Midbrain (tissue), 1 donor: ENCODE data around the gene EP300.
"Not testable (repeated sequence)": the region's sequence is repeated elsewhere in the genome, so short reads cannot be mapped to it uniquely, and the experiment has no call there.

Source experiments
- DNase-seq: peaks from one replicate; lab custom pipeline; 2025; lab: John Stamatoyannopoulos, UW

EP300 gene

DNA sequence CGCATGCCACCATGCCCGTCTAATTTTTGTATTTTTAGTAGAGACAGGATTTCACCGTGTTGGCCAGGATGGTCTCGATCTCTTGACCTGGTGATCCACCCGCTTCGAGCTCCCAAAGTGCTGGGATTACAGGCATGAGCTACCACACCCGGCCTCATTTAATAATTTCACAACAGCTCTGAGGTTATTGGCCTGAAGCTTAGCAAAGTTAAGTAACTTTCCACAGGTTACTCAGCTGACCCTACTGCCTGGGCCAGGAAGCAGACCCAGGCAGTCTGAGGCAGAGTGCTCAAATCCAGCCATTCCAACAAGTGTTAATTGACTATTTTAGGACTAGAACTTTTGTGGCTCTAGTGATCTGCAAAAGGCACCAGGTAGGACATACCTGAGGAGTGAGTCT is 60.5 kb downstream of the EP300 start:
- DNase-seq = no peak

DNA sequence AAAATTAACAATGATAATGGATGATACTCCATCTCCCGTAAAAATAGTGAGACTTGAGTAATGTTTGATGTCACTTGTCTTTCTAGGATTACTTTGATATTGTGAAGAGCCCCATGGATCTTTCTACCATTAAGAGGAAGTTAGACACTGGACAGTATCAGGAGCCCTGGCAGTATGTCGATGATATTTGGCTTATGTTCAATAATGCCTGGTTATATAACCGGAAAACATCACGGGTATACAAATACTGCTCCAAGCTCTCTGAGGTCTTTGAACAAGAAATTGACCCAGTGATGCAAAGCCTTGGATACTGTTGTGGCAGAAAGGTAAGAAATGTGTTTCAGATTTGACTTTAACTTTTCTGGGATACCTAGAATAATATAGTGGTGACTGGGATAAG is 64.7 kb downstream of the EP300 start:
- no peak for DNase-seq

DNA sequence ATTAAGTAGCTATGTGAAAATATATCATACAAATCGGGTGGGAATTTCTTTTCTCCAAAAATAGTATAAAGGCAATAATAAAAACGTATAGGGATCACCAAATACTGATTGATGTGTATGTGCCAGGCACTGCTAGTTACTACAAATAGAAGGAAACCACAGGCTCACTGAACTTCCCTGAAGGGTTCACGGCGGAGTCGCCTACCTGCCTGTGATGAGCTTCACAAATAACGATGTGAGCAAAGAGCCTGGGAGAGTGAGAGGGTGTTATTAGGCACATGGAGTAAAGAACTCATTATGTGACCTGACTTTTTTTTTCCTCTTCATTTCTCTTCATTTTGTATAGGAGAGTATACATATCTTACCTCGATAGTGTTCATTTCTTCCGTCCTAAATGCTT is 76.8 kb downstream of the EP300 start:
- no peak for DNase-seq

DNA sequence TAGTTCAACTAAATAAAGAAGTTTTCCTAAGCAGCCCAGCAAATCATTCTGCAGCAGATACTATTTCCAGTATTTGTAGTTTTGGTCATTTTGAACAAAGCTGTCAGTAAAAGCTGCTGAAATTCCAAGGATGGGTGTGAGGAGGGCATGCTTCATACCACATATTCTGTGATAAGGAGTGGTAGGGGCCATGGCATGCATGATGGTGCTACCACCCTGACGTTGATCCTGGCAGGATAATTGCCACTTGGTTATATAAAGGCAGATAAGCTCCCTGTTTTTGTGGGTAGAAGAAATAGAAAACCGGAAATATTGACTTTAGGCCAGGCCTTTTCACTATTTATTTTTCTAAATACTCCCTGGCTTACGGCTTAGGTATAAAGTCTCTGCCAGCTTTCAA is 79.6 kb downstream of the EP300 start:
- DNase-seq = no peak

DNA sequence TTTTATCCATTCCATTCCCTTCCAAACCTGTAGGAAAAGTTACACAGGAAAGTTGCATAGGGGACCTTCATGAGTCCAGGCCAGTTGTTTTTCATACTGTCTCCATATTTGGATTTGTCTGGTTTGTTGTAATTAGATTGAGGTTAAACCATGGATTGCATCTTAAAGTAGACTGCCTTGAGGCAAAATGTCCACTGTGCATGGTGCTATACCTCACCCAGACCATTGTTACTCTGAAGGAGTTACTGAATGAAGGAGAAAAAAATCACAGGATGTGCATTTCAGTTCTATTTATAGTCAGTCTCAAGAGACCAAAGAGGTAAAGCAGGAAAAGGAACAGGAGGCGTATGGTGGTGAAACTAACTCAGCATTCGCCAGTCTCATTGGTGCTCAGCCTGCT is 83.2 kb downstream of the EP300 start:
- no peak for DNase-seq

DNA sequence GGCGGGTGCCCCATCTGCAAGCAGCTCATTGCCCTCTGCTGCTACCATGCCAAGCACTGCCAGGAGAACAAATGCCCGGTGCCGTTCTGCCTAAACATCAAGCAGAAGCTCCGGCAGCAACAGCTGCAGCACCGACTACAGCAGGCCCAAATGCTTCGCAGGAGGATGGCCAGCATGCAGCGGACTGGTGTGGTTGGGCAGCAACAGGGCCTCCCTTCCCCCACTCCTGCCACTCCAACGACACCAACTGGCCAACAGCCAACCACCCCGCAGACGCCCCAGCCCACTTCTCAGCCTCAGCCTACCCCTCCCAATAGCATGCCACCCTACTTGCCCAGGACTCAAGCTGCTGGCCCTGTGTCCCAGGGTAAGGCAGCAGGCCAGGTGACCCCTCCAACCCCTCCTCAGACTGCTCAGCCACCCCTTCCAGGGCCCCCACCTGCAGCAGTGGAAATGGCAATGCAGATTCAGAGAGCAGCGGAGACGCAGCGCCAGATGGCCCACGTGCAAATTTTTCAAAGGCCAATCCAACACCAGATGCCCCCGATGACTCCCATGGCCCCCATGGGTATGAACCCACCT is 84.7 kb downstream of the EP300 start:
- no peak for DNase-seq

DNA sequence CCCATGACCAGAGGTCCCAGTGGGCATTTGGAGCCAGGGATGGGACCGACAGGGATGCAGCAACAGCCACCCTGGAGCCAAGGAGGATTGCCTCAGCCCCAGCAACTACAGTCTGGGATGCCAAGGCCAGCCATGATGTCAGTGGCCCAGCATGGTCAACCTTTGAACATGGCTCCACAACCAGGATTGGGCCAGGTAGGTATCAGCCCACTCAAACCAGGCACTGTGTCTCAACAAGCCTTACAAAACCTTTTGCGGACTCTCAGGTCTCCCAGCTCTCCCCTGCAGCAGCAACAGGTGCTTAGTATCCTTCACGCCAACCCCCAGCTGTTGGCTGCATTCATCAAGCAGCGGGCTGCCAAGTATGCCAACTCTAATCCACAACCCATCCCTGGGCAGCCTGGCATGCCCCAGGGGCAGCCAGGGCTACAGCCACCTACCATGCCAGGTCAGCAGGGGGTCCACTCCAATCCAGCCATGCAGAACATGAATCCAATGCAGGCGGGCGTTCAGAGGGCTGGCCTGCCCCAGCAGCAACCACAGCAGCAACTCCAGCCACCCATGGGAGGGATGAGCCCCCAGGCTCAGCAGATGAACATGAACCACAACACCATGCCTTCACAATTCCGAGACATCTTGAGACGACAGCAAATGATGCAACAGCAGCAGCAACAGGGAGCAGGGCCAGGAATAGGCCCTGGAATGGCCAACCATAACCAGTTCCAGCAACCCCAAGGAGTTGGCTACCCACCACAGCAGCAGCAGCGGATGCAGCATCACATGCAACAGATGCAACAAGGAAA is 85.4 kb downstream of the EP300 start:
- DNase-seq = no peak

DNA sequence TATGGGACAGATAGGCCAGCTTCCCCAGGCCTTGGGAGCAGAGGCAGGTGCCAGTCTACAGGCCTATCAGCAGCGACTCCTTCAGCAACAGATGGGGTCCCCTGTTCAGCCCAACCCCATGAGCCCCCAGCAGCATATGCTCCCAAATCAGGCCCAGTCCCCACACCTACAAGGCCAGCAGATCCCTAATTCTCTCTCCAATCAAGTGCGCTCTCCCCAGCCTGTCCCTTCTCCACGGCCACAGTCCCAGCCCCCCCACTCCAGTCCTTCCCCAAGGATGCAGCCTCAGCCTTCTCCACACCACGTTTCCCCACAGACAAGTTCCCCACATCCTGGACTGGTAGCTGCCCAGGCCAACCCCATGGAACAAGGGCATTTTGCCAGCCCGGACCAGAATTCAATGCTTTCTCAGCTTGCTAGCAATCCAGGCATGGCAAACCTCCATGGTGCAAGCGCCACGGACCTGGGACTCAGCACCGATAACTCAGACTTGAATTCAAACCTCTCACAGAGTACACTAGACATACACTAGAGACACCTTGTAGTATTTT is 86.1 kb downstream of the EP300 start:
- peak; percentile 61 for DNase-seq

DNA sequence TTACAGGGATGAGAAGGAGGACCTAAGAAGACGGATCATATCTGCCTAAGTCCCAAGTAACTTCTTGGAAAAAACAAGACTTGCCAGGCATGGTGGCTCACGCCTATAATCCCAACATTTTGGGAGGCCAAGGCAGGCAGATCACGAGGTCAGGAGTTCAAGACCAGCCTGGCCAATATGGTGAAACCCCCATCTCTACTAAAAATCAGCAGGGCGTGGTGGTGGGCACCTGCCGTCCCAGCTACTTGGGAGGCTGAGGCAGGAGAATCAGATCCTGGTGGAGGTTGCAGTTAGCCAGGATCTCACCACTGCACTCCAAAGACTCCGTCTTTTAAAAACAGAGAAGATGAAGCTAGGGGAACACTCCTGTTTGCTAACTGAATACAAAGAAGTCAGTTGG is 88.0 kb downstream of the EP300 start:
- not testable (repeated sequence) for DNase-seq

DNA sequence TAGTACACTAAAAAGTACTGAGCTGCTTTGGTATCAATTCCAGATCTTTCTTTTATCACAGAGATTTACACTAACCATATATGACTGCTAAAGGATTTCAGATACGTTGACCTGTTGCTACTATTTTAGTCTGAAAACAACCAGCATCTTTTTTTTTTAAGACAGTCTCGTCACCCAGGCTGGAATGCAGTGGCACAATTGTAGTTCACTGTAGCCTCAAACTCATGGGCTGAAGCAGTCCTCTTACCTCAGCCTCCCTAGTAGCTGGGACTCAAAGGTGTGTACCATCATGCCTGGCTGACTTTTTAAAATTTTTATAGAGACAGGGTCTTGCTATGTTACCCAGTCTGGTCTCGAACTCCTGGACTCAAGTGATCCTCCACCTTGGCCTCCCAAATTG is 88.5 kb downstream of the EP300 start:
- DNase-seq = no peak

DNA sequence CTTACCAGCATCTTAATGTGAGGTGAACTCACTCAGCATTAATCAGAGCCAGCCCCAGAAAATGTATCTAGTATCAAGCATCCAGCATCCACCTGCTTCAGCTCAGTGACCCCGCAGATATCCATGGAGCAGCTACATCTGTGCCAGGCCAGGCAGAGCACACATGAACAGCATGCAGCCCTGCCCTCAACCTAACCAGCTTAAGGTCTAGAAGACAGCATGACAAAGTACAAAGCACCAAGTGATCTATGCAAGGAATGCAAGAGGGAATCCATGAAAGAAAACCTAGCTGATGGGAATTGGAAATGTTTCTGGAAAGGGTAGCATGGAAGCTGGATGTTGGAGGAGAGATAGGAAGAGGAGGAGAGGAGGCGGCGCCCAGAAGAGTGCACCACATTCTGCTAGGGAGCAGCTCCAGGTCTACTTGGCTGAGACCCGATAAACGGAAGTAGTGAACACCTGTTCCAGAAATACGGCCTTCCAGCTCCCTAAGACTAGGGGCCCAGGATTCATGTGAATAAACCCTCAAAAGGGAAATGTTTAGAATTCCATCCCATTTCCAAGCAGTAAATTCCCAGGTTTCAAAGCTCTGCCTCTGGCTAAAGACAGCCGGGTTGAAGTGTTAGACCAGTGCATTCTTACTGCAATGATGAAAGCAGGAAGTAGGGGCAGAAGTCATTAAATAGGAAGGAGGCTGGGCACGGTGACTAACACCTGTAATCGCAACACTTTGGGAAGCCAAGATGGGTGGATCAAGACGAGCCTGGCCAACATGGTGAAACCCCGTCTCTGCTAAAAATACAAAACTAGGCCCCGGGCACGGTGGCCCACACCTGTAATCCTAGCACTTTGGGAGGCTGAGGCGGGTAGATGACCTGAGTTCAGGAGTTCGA is 89.2 kb downstream of the EP300 start:
- no peak for DNase-seq

DNA sequence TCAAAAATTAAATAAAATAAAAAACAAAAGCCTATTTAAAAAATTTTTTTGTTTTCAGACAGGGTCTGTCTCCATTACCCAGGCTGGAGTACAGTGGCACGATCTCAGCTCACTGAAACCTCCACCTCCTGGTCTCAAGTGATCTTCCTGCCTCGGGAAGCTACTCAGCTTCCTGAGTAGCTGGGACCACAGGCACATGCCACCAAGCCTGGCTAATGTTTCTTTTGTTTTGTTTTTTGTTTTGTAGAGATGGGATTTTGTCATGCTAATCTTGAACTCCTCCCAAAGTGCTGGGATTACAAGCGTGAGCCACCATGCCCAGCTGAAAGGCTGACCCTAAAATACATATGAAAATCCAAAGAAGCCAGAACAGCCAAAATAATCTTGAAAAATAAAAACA is 92.3 kb downstream of the EP300 start:
- DNase-seq = no peak

DNA sequence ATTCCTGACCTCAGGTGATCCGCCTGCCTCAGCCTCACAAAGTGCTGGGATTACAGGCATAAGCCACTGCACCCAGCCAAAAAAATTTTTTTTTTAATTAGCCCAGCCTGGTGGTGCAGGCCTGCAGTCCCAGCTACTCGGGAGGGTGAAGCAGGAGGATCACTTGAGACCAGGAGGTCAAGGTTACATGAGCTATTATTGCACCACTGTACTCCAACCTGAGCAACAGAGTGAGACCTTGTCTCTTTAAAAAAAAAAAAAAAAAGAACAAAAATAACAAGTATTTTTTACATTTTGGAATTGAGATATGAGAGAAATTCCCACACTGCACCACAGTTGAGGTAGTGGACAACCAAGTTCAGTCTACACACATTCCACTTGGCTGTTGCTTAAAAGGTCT is 99.1 kb downstream of the EP300 start:
- no peak for DNase-seq

DNA sequence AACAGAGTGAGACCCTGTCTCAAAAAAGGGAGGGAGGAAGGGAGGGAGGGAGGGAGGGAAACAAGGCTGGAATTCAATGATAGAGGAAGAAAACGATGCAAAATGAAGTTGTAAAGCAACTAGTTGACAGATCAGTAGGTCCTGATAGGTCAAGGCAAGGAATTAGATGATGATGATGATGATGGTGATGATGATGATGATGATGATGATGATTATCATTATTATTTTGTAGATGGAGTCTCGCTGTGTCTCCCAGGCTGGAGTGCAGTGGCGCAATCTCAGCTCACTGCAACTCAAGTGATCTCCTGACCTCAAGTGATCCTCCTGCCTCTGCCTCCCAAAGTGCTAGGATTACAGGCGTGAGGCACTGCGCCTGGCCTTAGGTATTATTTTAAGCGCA is 101.4 kb downstream of the EP300 start:
- no peak for DNase-seq

DNA sequence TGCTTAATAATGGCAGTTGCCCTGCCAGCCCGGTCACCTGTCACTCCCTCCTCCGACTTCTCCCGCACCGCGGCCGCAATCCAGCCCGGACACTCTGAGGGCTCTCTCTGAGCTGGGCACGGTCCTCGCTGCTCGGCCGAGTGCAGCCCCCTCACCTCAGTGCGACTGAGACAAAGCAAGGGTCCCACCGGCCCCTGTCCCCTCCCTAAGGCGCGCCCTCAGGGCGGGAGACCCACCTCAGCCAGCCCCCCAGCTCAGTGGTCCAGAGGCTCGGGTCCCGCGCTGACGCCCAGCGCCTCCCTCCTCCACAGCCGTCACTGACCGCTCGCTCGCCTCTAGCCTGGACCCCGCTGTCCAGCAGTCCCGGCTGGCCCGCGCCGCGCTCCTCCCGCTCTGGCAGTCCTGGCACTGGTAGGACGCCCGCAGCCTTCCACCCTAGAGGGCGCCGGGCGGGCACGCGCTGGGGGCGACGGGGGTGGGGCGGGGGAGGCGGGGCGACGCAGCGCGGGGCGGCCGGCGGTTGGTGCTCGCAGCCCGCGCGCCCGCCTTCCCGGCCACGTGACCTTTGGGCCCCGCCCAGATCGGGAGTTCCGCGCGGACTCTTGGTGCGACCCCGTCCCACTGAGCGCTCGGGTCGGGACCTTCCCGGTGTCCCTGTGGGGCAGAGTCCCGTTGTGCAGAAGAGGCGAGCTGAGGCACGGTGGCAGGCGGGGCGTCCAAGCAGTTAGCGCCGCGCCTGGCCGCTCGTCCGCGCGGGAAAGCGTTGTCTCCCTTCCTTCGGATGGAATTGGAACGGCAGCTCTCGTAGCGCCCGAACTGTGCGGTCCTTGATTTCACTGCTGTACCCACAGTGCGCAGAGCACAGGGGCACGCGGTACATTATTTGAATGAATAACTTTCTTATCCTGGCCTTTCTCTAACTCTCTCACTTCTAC is 104.9 kb downstream of the EP300 start:
- peak; percentile 85 for DNase-seq

DNA sequence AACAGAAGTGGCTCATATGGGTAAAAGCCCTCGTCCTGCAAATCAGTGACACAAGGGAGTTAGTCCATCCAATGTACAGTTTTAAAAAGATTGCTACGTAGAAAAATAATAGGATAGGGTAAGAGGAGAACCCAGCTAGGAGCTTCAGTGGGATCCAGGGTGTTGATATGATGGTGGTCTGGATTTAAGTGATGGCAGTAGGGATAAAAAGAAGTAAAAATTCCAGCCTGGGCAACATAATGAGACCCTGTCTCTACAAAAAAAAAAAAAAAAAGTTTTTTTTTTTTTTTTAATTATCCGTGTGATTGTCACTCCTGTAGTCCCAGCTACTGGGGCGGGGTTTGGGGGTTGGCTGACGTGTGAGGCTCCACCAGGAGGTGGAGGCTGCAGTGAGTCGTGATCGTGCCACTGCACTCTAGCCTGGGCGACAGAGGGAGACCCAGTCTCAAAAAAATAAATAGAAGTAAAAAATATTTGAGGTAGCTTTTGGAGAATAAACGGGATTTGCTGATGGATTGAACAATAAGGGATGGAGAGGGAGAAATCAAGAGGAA is 105.7 kb downstream of the EP300 start:
- DNase-seq = no peak

DNA sequence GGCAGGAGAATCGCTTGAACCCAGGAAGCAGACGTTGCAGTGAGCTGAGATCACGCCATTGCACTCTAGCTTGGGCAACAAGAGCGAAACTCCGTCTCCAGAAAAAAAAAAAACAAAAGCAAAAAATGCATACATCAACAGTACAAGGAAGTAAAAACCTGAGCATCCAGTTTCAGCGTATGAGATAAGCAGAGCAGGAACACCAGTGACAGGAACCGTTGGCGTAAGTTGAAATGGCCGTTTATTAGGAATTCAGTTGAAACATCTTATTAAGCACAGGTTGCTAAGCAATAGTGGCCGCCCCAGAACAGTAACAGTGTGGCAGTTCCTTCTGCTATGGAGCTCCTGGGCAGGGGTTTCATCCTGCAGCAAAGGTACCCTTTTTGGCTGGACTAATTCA is 108.7 kb downstream of the EP300 start:
- no peak for DNase-seq

DNA sequence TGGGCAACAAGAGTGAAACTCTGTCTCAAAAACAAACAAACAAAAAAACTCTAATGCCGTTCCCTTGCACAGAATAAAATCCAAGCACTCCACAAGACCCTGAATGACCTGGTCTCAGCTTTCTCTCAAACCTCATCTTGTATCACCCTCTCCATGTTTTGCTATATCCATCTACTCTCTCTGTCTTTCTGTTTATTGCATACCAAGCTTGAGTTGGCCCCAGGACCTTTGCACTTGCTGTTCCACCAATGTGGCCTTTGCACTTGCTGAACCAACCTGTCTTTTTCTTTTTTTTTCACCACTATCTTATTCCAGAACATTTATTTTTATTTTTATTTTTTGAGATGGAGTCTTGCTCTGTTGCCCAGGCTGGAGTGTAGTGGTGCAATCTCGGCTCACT is 110.7 kb downstream of the EP300 start:
- DNase-seq = no peak

DNA sequence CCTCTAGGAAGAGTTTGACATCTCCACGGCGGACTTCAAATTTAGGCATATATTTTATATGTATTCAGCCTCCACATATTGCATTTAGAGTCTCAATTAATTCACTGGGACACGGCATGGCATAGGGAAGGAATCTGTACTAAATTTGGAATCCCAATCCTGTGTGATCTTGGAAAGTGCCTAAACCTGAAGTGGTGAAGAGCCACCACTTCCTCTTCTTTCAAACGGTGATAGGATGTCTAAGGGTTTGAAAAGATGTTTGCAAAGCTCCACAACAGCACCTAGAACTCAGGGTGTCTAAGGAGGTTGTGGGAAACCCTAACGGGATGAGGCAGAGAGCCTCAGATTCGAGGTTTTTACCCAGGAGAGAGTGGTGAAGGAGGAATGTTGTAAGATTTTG is 111.7 kb downstream of the EP300 start:
- no peak for DNase-seq

DNA sequence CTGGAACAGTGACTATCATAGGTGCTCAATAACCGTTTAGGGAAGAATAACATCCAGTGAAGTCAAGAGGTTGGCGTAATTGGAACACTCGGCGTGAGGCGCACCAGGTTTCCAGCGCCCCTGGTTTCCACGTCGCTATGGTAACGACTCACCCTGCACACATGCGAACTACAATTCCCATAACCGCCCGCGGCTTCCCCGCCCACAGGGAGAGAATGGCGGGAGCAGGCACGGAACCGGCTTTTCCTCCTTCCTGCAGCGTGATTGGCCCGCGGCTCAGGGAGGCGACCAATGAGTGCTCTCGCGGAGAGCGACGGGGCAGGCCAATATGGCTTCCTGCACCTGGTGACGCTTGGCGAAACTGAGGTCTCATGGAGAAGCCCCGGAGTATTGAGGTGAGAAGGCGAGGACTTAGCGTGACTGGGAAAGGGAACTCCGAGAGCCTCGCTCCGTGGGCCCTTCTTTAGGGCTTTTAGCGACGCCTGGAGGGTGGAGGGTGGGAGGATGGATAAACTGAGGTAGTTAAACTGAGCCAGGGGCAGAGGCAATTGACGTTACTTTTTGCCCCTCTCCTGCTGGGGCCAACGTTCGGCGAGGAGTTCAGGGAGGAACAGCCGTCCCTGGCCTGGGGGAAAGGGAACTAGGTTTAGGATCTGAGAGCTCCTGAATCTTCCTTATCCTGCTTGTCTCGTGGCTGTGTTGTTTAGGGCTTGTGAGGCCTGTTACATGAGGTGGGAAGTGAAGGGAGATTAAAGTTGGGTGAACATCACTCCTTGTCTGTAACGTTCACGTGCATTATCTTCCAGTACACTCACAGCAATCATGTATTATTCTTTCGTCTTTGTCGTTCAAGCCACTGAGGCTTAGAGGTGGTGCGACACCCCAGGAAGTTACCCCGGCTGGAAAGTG is 112.9 kb downstream of the EP300 start, which contains the start of gene L3MBTL2:
L3MBTL2 (plus strand) TSS at position 321 of the 909 bp plus-strand sequence; CDS start at position 372, 51 bp downstream.
- DNase-seq = peak; percentile 97
